ENCODE results near the gene KRT28.
"Not testable (repeated sequence)": the region's sequence is repeated elsewhere in the genome, so short reads cannot be mapped to it uniquely, and the experiment has no call there.

KRT28 gene

GRCh38 chr17:40777459-40777858, 22.3 kb downstream of the KRT28 start:
- no peak for DNase-seq

DNA sequence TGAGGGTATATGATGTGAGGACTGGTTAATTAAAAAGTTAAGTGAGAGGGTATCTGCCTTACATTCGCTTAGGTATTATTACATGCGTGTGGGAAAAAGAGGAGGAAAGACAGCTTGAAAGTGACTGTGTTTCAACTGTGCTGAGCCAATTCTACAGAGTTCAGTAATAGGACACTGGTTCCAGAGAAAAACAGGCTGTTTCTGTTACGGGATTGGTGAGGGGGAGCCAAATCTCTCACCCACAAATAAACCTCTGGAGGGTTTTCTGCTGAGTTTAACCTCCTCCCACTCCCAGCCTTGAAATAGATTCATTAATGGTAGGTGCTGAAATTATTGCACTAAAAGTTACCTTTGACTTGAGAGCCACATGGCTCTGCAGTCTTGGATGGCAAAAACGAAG, 23.8 kb downstream of the KRT28 start:
- no peak for DNase-seq

GRCh38 chr17:40772101-40772500, 27.7 kb downstream of the KRT28 start, which contains the start of gene KRT26:
TSS of gene KRT26 (minus strand) at chr17:40772201. CDS start at chr17:40772113, 88 bp downstream.
- no peak for DNase-seq

- no peak for DNase-seq
Measured at GRCh38 chr17:40765657-40766056, 34.1 kb downstream of the KRT28 start.

DNA sequence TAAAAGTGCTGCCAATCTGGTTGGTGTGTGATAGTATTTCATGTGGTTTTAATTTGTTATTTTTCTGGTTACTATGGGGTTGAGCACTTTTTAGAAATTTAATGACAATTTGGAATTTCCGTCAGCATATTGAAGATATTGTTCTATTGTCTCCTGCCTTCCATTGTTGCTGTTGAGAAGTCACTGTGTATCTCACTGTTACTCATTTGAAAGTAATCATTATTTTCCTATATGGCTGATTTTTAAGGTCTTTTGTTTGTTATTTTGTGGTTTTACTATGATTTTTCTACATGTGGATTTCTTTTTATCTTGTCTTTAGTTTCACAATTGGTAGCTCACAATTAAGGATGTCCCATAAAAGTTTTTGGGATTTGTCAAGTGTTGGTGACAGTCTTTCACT, 36.0 kb downstream of the KRT28 start:
- DNase-seq, result no peak

DNA sequence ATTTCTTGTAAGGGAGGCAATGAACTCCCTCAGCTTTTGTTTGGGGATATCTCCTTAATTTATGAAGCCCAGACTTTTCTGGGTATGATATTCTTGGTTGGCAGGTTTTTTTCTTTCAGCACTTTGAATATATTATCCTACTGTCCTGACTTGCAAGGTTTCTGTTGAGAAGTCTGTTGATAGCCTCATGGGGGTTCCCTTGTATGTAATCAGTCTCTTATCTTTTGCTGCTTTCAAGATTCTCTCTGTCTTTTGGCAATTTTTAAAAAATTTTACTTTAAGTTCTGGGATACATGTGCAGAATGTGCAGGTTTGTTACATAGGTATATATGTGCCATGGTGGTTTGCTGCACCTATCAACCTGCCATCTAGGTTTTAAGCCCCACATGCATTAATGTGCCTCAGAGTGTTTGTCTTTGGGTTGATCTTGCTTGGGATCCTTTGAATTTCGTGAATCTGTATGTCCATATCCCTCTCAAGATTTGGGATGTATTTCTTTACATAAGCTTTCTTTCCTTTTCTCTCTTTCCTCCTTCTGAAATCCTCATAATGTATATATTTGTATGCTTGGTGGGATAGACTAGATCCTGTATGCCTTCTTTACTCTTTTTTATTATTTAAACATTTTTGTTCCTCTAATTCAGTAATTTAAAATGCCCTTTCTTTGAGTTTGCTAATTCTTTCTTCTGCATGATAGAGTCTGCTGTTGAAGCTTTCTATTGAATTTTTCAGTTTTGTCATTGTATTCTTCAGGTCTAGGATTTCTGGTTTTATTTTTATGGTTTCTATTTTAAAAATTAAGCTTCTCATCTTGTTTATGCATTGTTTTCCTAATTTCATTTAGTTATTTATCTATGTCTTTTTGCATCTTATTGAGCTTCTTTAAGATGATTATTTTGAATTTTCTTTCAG, 39.4 kb downstream of the KRT28 start:
- DNase-seq, result no peak

DNA sequence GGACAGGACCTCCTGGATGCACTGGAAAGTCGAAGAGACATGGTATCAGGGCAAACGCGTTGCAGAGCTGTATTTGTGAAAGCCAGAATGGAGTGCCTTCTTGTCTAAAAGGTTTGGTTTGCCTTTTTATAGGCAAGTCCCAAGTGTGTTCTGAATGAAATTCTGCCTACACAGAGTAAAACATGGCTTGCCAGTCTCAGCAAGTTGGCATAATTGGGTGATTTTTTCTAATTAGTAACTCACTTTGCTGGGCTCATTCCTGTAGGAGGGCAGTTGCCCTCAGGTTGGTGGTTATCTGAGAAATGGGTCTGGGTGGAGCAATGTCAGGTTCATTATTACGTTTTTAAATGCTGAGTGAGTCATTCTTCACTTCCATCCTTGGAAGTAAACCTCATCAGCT, 44.5 kb downstream of the KRT28 start, which contains the start of gene KRT25:
Gene KRT25, minus strand, starts transcription at position 101 of the 400 bp plus-strand sequence. Its CDS starts 60 bp downstream, at position 41.
- DNase-seq, result no peak

- no peak for DNase-seq
Measured at GRCh38 chr17:40753804-40754203, 46.0 kb downstream of the KRT28 start.

DNA sequence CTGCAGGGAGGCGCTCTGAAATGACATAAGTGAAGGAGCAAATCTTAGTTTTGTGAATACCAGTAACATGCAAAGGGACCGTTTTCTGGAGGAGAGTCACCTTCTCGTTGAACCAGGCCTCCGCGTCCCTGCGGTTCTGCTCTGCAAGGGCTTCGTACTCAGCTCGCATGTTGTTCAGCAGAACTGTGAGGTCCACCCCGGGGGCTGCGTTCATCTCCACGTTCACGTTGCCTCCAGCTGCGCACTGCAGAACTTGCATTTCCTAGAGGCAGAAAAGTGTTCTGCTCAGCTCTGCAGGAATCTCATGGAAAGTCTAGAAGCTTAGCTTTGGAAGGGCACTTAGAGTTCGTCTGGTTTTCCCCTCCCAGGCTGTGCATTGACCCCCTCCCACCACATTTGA, 48.7 kb downstream of the KRT28 start:
- DNase-seq, result no peak

GRCh38 chr17:40750391-40750790, 49.4 kb downstream of the KRT28 start:
- DNase-seq, result no peak

DNA sequence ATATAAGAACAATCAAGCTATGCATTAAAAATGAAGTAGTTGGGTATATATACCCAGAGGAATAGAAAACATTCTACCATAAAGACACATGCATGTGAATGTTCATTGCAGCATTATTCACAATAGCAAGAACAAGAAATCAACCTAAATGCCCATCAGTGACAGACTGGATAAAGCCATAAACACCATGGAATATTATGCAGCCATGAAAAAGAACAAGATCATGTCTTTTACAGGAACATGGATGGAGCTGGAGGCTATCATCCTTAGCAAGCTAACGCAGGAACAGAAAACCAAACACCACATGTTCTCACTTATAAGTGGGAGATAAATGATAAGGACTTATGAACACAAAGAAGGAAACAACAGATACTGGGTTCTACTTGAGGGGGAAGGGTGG, 51.1 kb downstream of the KRT28 start:
- not testable (repeated sequence) for DNase-seq

Measured in suppressor macrophage treated with lipopolysaccharide for 1 hour (primary cell).